OCI-LY1 (cell line): ENCODE measurements around the gene SLC22A4.

ENCODE experiments used
- H2AFZ ChIP-seq: fragments of 200-600 bp; sonication (generic), shearing (Covaris generic); 2 replicates; pipeline ENCODE4 v1.6.0; 2014; ENCODE audit warnings: antibody characterized with exemption, mild to moderate bottlenecking, low read length
- H3F3A ChIP-seq: fragments of 200-600 bp; sonication (generic), shearing (Covaris generic); 2 replicates; pipeline ENCODE4 v1.6.0; 2014; ENCODE audit warnings: mild to moderate bottlenecking, antibody characterized with exemption, low read length, moderate library complexity; ENCODE audit not compliant: insufficient read depth
- H3K27ac ChIP-seq: fragments of 200-600 bp; sonication (generic); 2 replicates; pipeline ENCODE4 v1.5.1; 2014; ENCODE audit warnings: low read length, mixed run types, mild to moderate bottlenecking, low read depth; ENCODE audit not compliant: poor library complexity, severe bottlenecking
- H3K27me3 ChIP-seq: fragments of 200-600 bp; sonication (generic); 2 replicates; pipeline ENCODE4 v1.6.0; 2014; ENCODE audit warnings: antibody characterized with exemption, mild to moderate bottlenecking, low read length, moderate library complexity; ENCODE audit not compliant: insufficient read depth
- H3K36me3 ChIP-seq: fragments of 200-600 bp; sonication (generic); 2 replicates; pipeline ENCODE4 v1.6.1; 2014; ENCODE audit warnings: mild to moderate bottlenecking, antibody characterized with exemption, low read length, moderate library complexity, mixed read lengths; ENCODE audit not compliant: insufficient read depth
- H3K4me1 ChIP-seq: fragments of 200-600 bp; sonication (generic); 2 replicates; pipeline ENCODE4 v1.5.1; 2014; ENCODE audit warnings: mild to moderate bottlenecking, low read length, moderate library complexity; ENCODE audit not compliant: insufficient read depth, severe bottlenecking
- H3K4me2 ChIP-seq: fragments of 200-600 bp; sonication (generic), shearing (Covaris generic); 2 replicates; pipeline ENCODE4 v1.6.1; 2014; ENCODE audit warnings: low read length
- H3K4me3 ChIP-seq: fragments of 200-600 bp; sonication (generic); 2 replicates; pipeline ENCODE4 v1.5.1; 2014; ENCODE audit warnings: low read length, low read depth, mild to moderate bottlenecking, mixed read lengths; ENCODE audit not compliant: poor library complexity, severe bottlenecking
- H3K79me2 ChIP-seq: fragments of 200-600 bp; shearing (Covaris generic); 2 replicates; pipeline ENCODE4 v1.6.1; 2016; ENCODE audit warnings: mixed run types, low read length, mixed read lengths; ENCODE audit not compliant: insufficient read depth
- H3K9ac ChIP-seq: fragments of 200-600 bp; sonication (generic), shearing (Covaris generic); 2 replicates; pipeline ENCODE4 v1.6.1; 2014; ENCODE audit warnings: mild to moderate bottlenecking, low read length, mixed read lengths
- H3K9me2 ChIP-seq: fragments of 200-600 bp; sonication (generic), shearing (Covaris generic); 2 replicates; pipeline ENCODE4 v1.6.1; 2014; ENCODE audit warnings: low read depth, mild to moderate bottlenecking, low read length, mixed read lengths
- H3K9me3 ChIP-seq: fragments of 200-600 bp; shearing (Covaris generic); 2 replicates; pipeline ENCODE4 v1.6.1; 2014; ENCODE audit warnings: low read length, mixed read lengths
- H4K20me1 ChIP-seq: fragments of 200-600 bp; sonication (generic), shearing (Covaris generic); 2 replicates; pipeline ENCODE4 v1.6.0; 2016; ENCODE audit warnings: mild to moderate bottlenecking, low read length; ENCODE audit not compliant: insufficient read depth
- CTCF ChIP-seq: fragments of 200-600 bp; sonication (generic), shearing (Covaris generic); IDR thresholded peaks from 2 replicates; pipeline ENCODE4 v1.5.1; 2017; ENCODE audit warnings: mild to moderate bottlenecking, antibody characterized with exemption, low read length, moderate library complexity, mixed read lengths
- EZH2 ChIP-seq: fragments of 200-600 bp; sonication (generic), shearing (Covaris generic); IDR thresholded peaks from 2 replicates; pipeline ENCODE4 v1.8.0; 2017; ENCODE audit warnings: borderline replicate concordance, mixed run types, mild to moderate bottlenecking, antibody characterized with exemption, low read length, moderate library complexity, mixed read lengths

SLC22A4 gene

GRCh38 chr5:132354381-132355139 is 60.4 kb downstream of the SLC22A4 start:
- Histone ChIP-seq H3K9me2 (no peaks in the 10 kb centered on the region), H3K27ac (no peak overlapping the region), H3K27me3 (no peaks in the 10 kb centered on the region), H2AFZ (no peak overlapping the region), H3K4me3 (no peak overlapping the region), H3K9ac (no peak overlapping the region), H3F3A (no peaks in the 10 kb centered on the region), H3K36me3 (no peaks in the 10 kb centered on the region), H3K9me3 (no peaks in the 10 kb centered on the region), H3K4me2 (no peak overlapping the region), H3K79me2 (no peaks in the 10 kb centered on the region), H3K4me1 (peaks cover 9% of the 10 kb centered on the region), H4K20me1 (no peaks in the 10 kb centered on the region)
- TF ChIP-seq EZH2 (no peak), CTCF (no peak)

GRCh38 chr5:132355140-132355765 is 61.1 kb downstream of the SLC22A4 start:
- H3F3A ChIP-seq, result no peaks in the 10 kb centered on the region
- no peak overlapping the region for H3K4me3 ChIP-seq
- H3K4me1 ChIP-seq, result peaks cover 9% of the 10 kb centered on the region
- no peak overlapping the region for H3K27ac ChIP-seq
- H4K20me1 ChIP-seq, result no peaks in the 10 kb centered on the region
- no peaks in the 10 kb centered on the region for H3K9me2 ChIP-seq
- no peak overlapping the region for H2AFZ ChIP-seq
- H3K79me2 ChIP-seq, result no peaks in the 10 kb centered on the region
- H3K9ac ChIP-seq, result no peak overlapping the region
- TF ChIP-seq CTCF (no peak), EZH2 (no peak)
- no peaks in the 10 kb centered on the region for H3K9me3 ChIP-seq
- no peaks in the 10 kb centered on the region for H3K27me3 ChIP-seq
- H3K36me3 ChIP-seq, result no peaks in the 10 kb centered on the region
- H3K4me2 ChIP-seq, result no peak overlapping the region

GRCh38 chr5:132358775-132359174 is 64.6 kb downstream of the SLC22A4 start:
- Histone ChIP-seq H3K9ac (no peak overlapping the region), H4K20me1 (no peaks in the 10 kb centered on the region), H3K4me2 (no peak overlapping the region), H3K79me2 (no peaks in the 10 kb centered on the region), H3K27me3 (no peaks in the 10 kb centered on the region), H3K9me2 (no peaks in the 10 kb centered on the region), H3K9me3 (no peaks in the 10 kb centered on the region), H3F3A (no peaks in the 10 kb centered on the region), H2AFZ (no peak overlapping the region), H3K36me3 (no peaks in the 10 kb centered on the region), H3K27ac (no peak overlapping the region), H3K4me3 (no peak overlapping the region), H3K4me1 (peaks cover 9% of the 10 kb centered on the region)
- TF ChIP-seq EZH2, result no peak
- TF ChIP-seq CTCF, result no peak
